ENCODE measurements around the gene SLC25A52.
"Not testable (repeated sequence)": the region's sequence is repeated elsewhere in the genome, so short reads cannot be mapped to it uniquely, and the experiment has no call there.

SLC25A52 gene

DNA sequence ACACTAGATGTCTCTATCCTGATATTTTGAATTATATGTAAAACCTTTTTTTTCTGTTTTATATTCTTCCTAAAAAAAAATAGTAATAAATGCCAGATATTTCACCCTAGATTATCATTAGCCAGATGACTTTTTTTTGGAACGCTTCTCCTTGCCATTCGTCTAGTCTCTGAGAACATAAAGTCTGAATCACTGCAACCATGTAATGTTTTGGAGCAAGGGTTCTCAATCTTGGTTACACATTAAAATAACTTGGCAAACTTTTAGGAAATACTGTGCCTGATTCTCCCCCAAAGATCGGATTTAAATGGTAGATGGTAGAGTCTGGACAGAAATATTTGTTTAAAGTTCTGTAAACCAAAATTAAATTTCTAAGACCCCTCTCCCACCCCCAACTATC is 21.0 kb downstream of the SLC25A52 start:
- DNase-seq, result no peak

DNA sequence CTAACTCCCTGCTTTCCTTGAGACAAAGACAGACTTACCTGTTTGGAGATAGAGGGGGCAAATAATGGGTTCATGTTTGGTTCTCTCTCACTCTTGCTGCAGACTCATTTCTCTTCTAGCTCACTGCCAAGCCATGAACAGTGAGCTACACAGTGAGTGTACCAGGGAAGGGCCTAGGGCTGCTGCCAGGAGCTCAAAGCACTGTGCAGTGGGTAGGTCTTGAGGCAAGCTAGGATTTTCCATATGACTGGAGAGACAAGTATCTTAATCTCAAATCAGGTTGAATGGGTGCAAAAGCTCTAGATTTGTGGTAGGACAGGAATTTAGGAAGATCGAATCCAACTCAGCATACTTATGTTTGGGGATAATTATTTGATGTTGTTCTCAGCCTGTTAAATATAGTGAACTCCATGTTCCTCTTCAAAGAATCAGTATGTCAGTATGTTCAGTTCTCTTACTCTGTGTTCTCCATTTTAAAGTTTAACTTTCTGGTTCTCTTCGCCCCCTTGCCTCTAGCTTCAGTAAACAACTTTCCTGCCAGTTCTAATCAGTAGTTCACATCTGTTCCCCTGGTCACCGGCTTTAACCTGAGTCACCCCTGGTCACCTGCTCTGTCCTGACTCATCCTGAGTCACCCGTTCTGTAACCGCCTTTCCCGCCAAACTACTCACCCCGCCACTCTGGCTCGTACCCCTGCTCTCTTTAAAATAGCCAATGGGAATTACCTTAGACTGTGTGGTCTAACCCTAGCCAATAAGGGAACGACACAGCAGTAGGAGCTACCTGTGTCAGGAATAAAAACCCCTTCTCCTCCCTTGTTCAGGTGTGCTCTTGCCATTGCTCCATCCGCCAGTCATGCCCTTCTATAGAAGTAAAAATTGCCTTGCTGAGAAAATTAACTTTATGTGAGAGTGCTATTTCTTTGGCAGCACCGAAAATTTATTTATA is 21.9 kb downstream of the SLC25A52 start:
- no peak for DNase-seq

DNA sequence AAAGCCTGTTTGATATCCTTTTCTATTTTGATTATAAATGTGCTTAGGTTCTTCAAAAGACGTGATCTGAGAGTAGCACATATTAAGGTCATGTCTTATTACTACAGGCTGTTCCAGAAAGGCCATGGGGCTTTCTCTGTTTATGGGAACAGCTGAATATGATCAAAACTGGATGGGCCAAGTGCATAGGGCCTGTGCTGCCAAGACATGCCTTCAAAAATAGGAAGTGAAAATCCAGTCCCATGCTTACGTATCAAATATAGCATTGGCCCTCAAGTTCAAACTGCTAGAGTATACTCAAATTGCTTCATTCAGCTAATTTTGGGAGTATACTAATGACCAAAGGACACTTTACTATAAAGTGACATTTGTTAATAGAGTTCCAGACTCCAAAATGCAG is 24.1 kb downstream of the SLC25A52 start:
- DNase-seq, result no peak

DNA sequence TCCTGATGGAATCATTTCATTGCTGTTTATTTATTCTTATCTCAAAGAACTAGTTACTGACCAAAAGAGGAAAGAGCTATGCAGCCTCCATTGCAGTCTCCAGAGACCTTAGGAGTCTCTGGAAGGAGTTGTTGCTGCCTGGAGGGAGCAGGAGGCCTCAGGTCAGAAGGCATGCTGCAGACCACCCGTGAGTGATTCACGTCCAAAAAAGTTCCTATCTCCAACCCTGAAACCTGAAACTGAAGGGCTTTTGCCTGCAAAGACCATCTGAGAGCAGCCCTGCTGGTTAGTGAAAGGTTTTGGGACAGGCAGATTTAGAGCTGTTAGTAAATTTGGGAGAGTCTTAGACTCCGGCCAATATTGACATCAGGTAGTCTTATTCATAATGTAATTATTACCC is 29.1 kb downstream of the SLC25A52 start:
- DNase-seq, result no peak

DNA sequence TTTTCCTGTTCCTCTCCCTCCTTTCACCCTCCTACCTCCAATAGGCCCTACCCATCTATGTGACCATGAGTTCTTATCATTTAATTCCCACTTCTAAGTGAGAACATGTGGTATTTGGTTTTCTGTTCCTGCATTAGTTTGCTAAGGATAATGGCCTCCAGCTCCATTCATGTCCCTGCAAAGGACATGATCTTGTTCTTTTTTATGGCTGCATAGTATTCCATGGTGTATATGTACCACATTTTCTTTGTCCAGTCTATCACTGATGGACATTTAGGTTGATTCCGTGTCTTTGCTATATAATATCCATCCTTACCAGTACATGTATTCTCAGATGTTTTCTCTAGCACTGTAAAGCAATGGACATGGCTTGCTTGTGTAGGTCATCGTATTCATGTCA is 31.5 kb downstream of the SLC25A52 start:
- DNase-seq, result not testable (repeated sequence)

DNA sequence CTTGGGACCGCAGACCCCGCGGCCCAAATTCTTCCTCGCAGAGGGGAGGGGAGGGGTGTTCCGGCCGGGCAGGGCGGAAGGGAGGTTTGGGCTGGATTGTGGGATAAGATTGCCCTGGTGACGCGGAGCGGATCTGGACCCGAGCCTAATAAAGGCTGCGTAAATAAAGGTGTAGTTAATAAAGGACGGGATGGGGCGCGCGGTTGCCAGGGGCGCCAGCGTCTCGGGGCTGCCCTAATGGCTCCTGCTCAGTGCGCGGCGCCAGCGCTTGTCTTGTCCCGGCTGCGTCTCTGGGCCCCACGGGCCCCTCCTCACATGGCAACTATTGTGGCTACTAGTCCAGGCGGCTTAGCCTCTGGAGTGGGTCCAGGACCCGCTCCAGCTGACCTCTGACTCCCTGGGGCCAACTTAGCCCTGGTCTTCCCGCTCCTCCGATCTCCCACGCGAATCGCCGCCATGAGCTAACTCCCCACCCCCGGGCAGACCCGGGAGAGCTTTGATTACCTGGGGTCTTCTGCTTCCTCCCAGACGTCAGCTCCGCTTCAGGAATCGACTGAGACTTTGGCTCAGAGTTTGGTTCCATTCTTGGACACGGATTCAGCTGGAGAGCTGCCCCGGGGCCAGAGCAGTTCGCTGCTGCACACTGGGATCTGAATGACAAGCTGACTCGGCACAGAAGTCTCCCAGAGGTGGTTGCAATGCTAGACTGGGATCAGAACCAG is 36.5 kb downstream of the SLC25A52 start:
- no peak for DNase-seq

DNA sequence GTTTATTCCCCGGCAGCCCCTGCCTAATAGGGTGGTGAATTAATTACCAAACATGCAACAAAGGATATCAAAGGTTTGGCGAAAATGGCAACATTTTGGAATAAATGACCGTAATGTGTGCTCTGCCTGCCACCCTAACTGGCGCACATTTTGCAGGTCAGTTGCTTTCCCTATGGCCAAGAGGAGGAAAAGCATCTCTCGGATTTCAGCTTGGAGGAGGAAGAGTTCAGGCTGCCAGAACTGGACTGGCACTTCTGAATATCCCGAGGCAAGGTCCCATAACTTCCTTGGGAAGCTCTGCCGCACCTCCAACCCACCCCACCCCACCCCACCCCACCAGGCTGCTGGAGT is 37.1 kb downstream of the SLC25A52 start:
- no peak for DNase-seq

DNA sequence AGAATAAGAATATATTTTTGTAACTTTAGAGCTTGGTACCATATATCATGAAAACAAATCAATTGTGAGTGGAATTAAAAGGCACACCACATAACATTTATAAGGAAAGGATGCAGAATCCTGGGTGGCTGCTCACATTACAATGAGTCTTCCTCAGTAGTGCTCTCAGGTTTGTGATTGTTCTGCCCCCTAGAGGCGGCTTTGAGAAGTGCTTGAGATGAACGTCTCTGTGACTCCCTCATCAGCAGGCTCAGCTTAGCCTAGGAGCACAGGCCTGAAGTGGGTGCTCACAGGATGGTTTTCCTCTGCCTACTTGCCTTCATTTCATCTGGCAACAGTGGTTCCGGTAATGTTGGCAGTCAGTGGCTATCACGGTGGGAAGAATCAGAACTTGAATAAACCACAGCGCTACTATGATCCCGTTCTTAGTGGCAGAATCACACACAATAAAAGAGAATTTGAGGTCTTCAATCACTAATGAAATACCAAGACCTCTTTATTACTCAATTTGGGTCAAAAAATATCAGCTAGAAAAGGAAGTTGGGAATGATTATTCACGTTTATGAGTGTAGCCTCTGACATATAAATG is 38.2 kb downstream of the SLC25A52 start:
- peak; percentile 23 to 60 (median 36) for DNase-seq

DNA sequence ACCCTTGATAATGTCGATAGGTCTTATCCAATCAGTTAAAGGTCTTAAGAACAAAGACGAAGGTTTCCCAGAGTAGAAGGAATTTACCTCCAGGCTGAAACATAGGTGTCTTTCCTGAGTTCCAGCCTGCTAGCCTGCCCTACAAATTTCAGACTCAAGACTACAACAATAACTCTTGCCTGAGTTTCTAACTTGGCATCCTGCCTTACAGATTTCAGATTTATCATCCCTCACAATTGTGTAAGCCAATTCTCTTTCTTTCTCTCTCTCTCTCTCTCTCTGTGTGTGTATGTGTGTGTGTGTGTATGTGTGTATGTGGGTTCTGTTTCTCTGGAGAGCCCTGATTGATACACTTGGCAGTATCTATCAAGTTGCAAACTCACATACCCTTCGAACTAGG is 39.1 kb downstream of the SLC25A52 start:
- DNase-seq, result no peak

DNA sequence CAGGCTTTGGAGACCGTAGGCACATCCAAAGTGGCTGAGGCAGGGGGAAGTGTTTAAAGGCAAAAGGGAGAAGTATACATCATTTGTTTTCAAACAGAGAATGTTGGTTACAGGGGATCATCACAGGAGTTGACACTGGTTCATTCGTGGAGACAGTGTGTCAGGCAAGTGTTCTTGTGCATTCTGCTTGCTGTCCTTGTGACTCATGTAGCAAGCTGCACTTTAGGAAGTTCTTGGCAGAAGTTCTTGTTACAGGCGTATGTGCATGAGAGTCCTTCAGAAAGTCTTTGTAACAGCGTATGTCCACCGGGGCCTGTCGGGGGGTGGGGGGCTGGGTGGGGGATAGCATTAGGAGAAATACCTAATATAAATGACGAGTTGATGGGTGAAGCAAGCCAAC is 39.8 kb downstream of the SLC25A52 start:
- no peak for DNase-seq

DNA sequence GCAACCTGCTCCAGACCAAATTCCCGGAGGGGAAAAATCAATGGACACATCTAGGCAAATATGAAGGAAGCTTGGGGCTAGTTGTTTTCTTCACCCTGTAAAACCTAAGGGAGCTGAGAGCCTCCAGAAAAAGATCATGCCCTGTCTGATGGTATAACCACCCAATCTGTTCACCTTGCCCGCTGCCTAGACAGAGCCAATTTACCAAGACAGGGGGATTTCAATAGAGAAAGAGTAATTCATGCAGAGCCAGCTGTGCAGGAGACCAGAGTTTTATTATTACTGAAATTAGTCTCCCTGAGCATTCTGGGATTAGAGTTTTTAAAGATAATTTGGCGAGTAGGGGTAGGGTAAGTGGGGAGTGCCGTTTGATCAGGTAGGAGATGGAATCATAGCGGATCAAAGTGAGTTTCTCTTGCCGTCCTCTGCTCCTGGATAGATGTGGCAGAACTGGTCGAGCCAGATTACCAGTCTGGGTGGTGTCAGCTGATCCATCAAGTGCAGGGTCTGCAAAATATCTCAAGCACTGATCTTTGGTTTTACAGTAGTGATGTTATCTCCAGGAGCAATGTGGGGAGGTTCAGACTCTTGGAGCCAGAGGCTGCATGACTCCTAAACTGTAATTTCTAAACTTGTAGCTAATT is 41.2 kb downstream of the SLC25A52 start:
- no peak for DNase-seq

DNA sequence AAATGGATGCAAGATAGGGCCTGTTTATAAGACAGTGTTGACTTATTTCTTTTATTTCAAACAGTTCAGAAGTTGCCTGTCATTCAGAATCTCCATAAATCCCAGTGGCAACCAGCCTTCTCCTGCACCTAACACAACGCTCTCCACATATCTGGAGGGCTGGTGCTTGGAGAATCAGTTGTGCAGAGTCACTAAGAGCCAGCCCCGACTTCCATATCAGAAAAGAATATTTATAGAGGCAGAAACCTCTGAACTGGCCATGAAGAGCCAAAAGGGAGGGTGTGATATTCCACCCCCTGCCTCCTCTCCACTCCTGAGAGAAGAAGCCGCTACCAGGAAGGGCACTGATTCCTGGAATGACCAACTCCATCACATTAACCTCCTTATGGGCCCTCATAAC is 42.3 kb downstream of the SLC25A52 start:
- no peak for DNase-seq

DNA sequence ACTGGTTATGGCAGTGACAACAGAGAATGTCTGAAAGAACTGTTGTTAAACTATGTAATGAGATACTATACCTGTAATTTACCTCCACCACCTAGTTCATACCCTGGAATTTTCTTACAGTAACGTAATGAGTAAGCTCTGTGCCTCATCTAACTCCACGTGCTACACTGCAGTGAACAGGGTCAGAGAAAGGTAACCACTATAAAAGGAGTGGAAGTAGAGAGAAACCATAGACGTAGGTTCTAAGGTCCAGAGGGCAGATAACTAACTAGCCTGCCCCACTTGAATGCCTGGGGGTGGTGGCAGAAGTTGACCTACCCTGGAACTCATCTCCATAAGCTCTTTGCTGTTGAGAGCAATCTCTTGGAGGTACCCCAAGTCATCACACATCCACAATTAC is 44.3 kb downstream of the SLC25A52 start:
- no peak for DNase-seq

DNA sequence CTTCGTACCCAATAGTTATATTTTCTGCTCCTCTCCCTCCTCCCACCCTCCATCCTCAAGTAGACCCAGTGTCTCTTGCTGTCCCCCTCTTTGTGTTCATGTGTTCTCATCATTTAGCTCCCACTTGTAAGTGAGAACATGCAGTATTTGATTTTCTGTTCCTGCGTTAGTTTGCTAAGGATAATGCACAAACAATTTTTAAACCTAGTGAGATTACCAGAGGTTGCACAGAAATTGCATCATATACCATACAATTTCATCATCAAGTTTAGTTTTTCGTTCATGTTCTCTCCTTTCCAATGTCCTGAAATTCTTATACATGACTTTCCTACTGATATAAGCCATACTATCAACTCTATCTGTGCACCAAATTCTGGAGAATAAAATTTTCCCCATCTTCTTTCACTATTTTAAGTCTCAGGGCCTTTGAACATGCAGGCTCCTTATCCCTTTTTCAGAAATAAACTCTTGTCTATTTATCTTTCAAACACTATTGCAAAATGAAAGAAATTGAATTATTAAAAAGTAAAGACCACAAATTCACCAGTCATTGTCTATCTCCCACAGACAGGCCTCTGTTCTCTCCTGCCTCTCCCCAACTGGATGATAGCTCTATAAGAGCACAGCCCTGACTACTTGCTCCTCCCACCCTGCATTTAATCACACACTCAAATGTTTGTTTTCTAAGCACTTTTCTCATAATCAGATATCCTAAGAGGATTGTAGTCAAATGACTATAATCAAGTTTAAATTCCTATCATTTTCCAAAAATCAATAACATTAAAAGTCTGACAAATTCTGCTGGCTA is 49.1 kb downstream of the SLC25A52 start:
- DNase-seq, result no peak

DNA sequence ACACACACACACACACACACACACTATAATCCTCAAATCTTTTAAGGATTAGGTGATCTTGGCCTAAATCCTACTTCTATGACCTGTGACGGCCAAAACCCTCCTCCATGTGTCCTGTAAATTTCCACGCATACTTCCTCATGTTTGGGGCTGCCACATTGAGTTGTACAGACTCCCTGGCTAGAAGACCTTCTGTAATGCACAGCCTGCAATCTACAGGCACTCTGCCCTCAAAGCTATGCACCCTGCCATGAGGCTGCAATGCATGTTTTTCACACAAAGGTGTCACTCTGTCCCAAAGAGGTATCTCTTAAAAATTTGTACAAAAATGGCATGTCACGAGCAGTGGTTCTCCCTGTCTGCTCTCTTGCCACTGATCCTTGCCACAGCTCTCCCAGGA is 49.9 kb downstream of the SLC25A52 start:
- no peak for DNase-seq
